HepG2 (cell line): ENCODE measurements around the gene CD7. TPM values are rescaled to one million over a fixed set of nuclear protein-coding genes. Genes with fewer than 3 reads are reported as not detected.

ENCODE experiments used
- FOXP4 ChIP-seq: sonication (generic); formaldehyde crosslinking; IDR thresholded peaks from 2 replicates; pipeline ENCODE4 v1.4.0; 2020; ENCODE audit warnings: missing genetic modification reagents
- MEIS2 ChIP-seq: sonication (generic); formaldehyde crosslinking; IDR thresholded peaks from 2 replicates; pipeline ENCODE4 v1.9.0; 2021; ENCODE audit warnings: mild to moderate bottlenecking, missing genetic modification reagents
- PLSCR1 ChIP-seq: sonication (generic); formaldehyde crosslinking; IDR thresholded peaks from 2 replicates; pipeline ENCODE4 v1.5.0; 2020; ENCODE audit warnings: missing genetic modification reagents, mild to moderate bottlenecking, borderline replicate concordance
- RAD21 ChIP-seq: fragments of 450-650 bp; formaldehyde crosslinking; IDR thresholded peaks from 2 replicates; pipeline ENCODE4 v1.5.0; 2020; ENCODE audit warnings: mild to moderate bottlenecking
- SIN3B ChIP-seq: fragments of 150-350 bp; IDR thresholded peaks from 2 replicates; pipeline ENCODE4 v1.6.1; 2014; ENCODE audit warnings: low read length
- SRSF4 ChIP-seq: fragments of 200-400 bp; formaldehyde crosslinking; IDR thresholded peaks from one replicate; pipeline ENCODE4 v1.6.1; 2018; ENCODE audit warnings: mild to moderate bottlenecking, low read depth, low read length, moderate library complexity; ENCODE audit not compliant: poor library complexity, severe bottlenecking
- ZFP36 ChIP-seq: fragments of 150-350 bp; IDR thresholded peaks from 2 replicates; pipeline ENCODE4 v1.6.1; 2018; ENCODE audit warnings: borderline replicate concordance, low read length, low read depth; ENCODE audit not compliant: partially characterized antibody
- ZFP36L1 ChIP-seq: sonication (generic); formaldehyde crosslinking; IDR thresholded peaks from 2 replicates; pipeline ENCODE4 v1.8.0; 2022; ENCODE audit warnings: mild to moderate bottlenecking, missing genetic modification reagents, moderate library complexity
- ZKSCAN8 ChIP-seq: IDR thresholded peaks from 2 replicates; pipeline ENCODE4 v1.6.1; 2016; ENCODE audit warnings: borderline replicate concordance, missing genetic modification reagents, missing compliant biosample characterization
- ZNF253 ChIP-seq: sonication (generic); formaldehyde crosslinking; IDR thresholded peaks from 2 replicates; pipeline ENCODE4 v1.8.0; 2022; ENCODE audit warnings: mild to moderate bottlenecking, missing genetic modification reagents, borderline replicate concordance
- ZNF331 ChIP-seq: sonication (generic); formaldehyde crosslinking; IDR thresholded peaks from 2 replicates; pipeline ENCODE4 v1.4.0; 2020; ENCODE audit warnings: missing genetic modification reagents
- ZNF432 ChIP-seq: sonication (generic); formaldehyde crosslinking; IDR thresholded peaks from 2 replicates; pipeline ENCODE4 v1.5.0; 2020; ENCODE audit warnings: missing genetic modification reagents, mild to moderate bottlenecking, borderline replicate concordance
- ZNF609 ChIP-seq: sonication (generic); formaldehyde crosslinking; IDR thresholded peaks from 2 replicates; pipeline ENCODE4 v1.4.0; 2020; ENCODE audit warnings: mild to moderate bottlenecking, missing genetic modification reagents, borderline replicate concordance
- ZNF768 ChIP-seq: sonication (generic); formaldehyde crosslinking; IDR thresholded peaks from 2 replicates; pipeline ENCODE4 v1.4.0; 2020; ENCODE audit warnings: missing genetic modification reagents
- polyA plus RNA-seq, 8 experiments: library from polyadenylated mRNA; depleted of rRNA in 3 of 8; stranded (reverse) in 7 of 8; unstranded in 1 of 8; fragments of >200 nt; fragmentation: Illumina TruSeq in 4 of 8; extraction: Trizol in 4 of 8; gene quantifications; 2 replicates each; pipeline versions ENCODE4 v1.2.1 to v1.2.3, GENCODE V29; 2011 to 2016; ENCODE audit warnings: low read depth in 4 of 8, missing spikeins in 1 of 8, mixed read lengths in 1 of 8; ENCODE audit not compliant: insufficient read depth in 1 of 8
- total RNA-seq, 5 experiments: library from RNA; depleted of rRNA; stranded (reverse); fragments of >200 nt; fragmentation: Illumina TruSeq; extraction: Trizol; gene quantifications; 2 replicates each; pipeline ENCODE4 v1.2.3, GENCODE V29; 2016; ENCODE audit warnings: low read depth in 1 of 5
- TF ChIP-seq, protein P1 (sequence below): IDR thresholded peaks from 2 replicates; pipeline ENCODE4 v1.6.1; 2016; ENCODE audit warnings: low read depth, missing genetic modification reagents, missing compliant biosample characterization

Gene CD7
- total and polyA plus RNA-seq, 2 of the 13 experiments (the other 11 are each of a cell fraction or from before 2014, with no cell fraction given) = 67.6 to 76.4 TPM

DNA sequence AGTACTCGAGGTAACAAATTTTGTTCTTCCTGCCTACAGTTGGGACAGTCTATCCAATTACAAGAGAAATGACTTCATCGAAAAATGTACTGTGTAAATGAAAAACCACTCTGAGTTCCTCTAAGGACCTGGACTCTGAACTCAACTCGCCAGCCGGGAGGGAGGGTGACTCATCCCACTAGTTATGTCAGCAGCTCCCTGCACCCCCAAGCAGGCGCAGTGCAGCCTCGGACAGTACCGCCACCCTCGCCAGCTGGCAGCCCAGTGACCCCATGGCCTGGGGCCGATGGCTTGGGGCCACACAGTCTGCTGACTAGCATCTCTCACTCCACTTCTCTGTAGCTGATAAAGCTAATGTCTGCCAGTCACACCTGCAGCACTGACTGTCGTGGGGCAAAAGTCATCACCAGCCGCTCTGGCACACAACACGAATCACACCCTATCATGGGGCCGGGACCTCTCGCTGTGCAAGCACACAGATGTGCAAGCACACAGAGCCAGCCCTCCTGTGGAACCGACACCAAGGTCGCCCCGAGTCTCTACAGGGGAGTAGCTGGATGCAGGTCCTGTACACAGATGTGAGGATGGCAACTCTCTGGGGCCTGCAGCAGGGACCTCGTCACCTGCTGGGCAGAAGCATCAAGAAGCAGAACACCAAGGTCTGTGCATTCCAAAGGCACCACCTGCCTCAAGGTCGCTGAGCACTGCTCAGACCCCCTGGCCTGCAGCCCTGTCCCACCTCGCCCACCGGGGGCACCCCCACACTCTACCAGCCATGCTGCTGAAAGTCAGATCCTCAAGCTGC, 49.6 kb downstream of the CD7 start (continued):
- TF ChIP-seq ZNF253 (peak; percentile 72; the same call in 1 of the 2 replicates), ZNF768 (CRISPR knock-in tag) (peak; percentile 84), ZNF609 (CRISPR knock-in tag) (peak; percentile 88), ZNF432 (CRISPR knock-in tag) (no peak), FOXP4 (CRISPR knock-in tag) (peak; percentile 92), ZKSCAN8 (CRISPR knock-in tag) (peak; percentile 75; the same call in 1 of the 2 replicates), PLSCR1 (CRISPR knock-in tag) (no peak; the same call in 1 of the 2 replicates), SRSF4 (no peak), ZFP36 (no peak), SIN3B (no peak), MEIS2 (CRISPR knock-in tag) (peak; percentile 92), RAD21 (CRISPR knock-in tag) (peak; percentile 44), ZNF331 (CRISPR knock-in tag) (peak; percentile 96; the same call in 1 of the 2 replicates), ZFP36L1 (no peak)
- TF ChIP-seq, protein P1, sequence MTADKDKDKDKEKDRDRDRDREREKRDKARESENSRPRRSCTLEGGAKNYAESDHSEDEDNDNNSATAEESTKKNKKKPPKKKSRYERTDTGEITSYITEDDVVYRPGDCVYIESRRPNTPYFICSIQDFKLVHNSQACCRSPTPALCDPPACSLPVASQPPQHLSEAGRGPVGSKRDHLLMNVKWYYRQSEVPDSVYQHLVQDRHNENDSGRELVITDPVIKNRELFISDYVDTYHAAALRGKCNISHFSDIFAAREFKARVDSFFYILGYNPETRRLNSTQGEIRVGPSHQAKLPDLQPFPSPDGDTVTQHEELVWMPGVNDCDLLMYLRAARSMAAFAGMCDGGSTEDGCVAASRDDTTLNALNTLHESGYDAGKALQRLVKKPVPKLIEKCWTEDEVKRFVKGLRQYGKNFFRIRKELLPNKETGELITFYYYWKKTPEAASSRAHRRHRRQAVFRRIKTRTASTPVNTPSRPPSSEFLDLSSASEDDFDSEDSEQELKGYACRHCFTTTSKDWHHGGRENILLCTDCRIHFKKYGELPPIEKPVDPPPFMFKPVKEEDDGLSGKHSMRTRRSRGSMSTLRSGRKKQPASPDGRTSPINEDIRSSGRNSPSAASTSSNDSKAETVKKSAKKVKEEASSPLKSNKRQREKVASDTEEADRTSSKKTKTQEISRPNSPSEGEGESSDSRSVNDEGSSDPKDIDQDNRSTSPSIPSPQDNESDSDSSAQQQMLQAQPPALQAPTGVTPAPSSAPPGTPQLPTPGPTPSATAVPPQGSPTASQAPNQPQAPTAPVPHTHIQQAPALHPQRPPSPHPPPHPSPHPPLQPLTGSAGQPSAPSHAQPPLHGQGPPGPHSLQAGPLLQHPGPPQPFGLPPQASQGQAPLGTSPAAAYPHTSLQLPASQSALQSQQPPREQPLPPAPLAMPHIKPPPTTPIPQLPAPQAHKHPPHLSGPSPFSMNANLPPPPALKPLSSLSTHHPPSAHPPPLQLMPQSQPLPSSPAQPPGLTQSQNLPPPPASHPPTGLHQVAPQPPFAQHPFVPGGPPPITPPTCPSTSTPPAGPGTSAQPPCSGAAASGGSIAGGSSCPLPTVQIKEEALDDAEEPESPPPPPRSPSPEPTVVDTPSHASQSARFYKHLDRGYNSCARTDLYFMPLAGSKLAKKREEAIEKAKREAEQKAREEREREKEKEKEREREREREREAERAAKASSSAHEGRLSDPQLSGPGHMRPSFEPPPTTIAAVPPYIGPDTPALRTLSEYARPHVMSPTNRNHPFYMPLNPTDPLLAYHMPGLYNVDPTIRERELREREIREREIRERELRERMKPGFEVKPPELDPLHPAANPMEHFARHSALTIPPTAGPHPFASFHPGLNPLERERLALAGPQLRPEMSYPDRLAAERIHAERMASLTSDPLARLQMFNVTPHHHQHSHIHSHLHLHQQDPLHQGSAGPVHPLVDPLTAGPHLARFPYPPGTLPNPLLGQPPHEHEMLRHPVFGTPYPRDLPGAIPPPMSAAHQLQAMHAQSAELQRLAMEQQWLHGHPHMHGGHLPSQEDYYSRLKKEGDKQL (CRISPR knock-in tag) = peak; percentile 81
